ENCODE data around the gene SCAMP5. TPM values are rescaled to one million over a fixed set of nuclear protein-coding genes. Genes with fewer than 3 reads are reported as not detected.

SCAMP5 gene
- total and polyA plus RNA-seq, 2 of the 13 experiments (the other 11 are each of a cell fraction or from before 2014, with no cell fraction given) = 34.3 to 49.0 TPM

DNA sequence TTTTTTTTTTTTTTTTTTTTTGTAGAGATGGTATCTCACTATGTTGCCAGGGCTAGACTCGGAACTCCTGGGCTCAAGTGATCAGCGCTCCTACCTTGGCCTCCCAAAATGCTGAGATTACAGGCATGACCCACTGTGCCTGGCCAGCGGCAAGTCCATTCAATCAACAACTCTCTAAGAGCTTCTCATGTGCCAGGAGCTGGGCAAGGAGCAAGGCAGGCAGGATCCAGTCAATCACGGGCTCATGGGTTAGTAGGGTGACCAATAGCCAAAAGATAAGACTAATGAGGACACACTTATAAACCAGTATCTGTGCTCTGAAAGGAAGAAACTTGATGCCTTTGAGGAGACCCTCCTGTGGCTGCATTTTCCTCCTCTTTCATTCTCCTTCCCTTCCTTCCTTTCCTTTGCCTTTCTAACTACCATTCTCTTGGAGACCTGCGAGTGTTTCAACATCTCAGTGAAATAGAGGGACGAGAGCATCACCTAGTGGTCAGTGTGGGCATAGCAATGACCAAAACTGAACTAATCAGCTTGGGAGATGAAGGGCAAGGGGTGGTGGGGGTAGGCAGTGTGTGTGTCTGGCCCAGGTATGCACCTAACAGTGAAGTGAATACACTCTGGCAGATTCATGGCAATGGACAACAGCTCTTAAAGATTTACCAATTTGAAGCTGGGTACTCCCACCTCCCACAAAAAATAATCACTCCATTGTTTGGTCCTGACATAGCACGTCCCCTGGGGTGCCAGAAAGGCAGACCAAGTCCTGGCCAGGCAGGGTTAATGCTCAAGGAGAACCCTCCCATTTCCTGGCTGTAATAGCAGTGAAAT, 45.1 kb upstream of the SCAMP5 start (continued):
- TF ChIP-seq, protein P1, sequence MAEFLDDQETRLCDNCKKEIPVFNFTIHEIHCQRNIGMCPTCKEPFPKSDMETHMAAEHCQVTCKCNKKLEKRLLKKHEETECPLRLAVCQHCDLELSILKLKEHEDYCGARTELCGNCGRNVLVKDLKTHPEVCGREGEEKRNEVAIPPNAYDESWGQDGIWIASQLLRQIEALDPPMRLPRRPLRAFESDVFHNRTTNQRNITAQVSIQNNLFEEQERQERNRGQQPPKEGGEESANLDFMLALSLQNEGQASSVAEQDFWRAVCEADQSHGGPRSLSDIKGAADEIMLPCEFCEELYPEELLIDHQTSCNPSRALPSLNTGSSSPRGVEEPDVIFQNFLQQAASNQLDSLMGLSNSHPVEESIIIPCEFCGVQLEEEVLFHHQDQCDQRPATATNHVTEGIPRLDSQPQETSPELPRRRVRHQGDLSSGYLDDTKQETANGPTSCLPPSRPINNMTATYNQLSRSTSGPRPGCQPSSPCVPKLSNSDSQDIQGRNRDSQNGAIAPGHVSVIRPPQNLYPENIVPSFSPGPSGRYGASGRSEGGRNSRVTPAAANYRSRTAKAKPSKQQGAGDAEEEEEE (CRISPR knock-in tag; IDR thresholded peaks at IDR 0.05; ENCODE audit: borderline replicate concordance) = no peak
- TF ChIP-seq ZSCAN21 (CRISPR knock-in tag; IDR thresholded peaks at IDR 0.05; ENCODE audit: borderline replicate concordance) = no peak
- TF ChIP-seq, protein P2, sequence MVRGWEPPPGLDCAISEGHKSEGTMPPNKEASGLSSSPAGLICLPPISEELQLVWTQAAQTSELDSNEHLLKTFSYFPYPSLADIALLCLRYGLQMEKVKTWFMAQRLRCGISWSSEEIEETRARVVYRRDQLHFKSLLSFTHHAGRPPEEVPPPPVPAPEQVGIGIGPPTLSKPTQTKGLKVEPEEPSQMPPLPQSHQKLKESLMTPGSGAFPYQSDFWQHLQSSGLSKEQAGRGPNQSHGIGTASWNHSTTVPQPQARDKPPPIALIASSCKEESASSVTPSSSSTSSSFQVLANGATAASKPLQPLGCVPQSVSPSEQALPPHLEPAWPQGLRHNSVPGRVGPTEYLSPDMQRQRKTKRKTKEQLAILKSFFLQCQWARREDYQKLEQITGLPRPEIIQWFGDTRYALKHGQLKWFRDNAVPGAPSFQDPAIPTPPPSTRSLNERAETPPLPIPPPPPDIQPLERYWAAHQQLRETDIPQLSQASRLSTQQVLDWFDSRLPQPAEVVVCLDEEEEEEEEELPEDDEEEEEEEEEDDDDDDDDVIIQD (CRISPR knock-in tag; IDR thresholded peaks at IDR 0.05; ENCODE audit: low read depth) = 0 out of 2 replicates have a peak, but pooled peaks have one; percentile 39
- TF ChIP-seq, protein P3, sequence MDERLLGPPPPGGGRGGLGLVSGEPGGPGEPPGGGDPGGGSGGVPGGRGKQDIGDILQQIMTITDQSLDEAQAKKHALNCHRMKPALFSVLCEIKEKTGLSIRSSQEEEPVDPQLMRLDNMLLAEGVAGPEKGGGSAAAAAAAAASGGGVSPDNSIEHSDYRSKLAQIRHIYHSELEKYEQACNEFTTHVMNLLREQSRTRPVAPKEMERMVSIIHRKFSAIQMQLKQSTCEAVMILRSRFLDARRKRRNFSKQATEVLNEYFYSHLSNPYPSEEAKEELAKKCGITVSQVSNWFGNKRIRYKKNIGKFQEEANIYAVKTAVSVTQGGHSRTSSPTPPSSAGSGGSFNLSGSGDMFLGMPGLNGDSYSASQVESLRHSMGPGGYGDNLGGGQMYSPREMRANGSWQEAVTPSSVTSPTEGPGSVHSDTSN (CRISPR knock-in tag; IDR thresholded peaks at IDR 0.05) = no peak
- TF ChIP-seq ZNF709 (CRISPR knock-in tag; IDR thresholded peaks at IDR 0.05) = no peak
- TF ChIP-seq, protein P4, sequence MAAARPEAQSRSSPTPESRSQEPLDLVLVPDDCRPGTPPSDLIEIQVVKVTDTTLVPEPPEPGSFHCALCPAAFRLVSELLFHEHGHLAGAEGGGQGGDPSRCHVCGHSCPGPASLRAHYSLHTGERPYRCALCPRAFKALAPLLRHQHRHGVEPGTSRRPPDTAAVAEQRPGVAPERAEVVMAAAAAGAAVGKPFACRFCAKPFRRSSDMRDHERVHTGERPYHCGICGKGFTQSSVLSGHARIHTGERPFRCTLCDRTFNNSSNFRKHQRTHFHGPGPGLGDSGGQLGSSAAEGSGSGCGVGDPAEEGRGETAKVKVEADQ (CRISPR knock-in tag; IDR thresholded peaks at IDR 0.05; ENCODE audit: borderline replicate concordance) = no peak
- no peak for TF ChIP-seq ADNP (CRISPR knock-in tag; IDR thresholded peaks at IDR 0.05)
- TF ChIP-seq KAT8 (CRISPR knock-in tag; IDR thresholded peaks at IDR 0.05) = peak; percentile 34; the same call in 1 of the 2 replicates
- TF ChIP-seq, protein P5, sequence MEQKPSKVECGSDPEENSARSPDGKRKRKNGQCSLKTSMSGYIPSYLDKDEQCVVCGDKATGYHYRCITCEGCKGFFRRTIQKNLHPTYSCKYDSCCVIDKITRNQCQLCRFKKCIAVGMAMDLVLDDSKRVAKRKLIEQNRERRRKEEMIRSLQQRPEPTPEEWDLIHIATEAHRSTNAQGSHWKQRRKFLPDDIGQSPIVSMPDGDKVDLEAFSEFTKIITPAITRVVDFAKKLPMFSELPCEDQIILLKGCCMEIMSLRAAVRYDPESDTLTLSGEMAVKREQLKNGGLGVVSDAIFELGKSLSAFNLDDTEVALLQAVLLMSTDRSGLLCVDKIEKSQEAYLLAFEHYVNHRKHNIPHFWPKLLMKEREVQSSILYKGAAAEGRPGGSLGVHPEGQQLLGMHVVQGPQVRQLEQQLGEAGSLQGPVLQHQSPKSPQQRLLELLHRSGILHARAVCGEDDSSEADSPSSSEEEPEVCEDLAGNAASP (CRISPR knock-in tag; IDR thresholded peaks at IDR 0.05; ENCODE audit: borderline replicate concordance) = 0 out of 2 replicates have a peak, but pooled peaks have one; percentile 55
- peak; percentile 27; the same call in 1 of the 2 replicates for TF ChIP-seq YEATS2 (CRISPR knock-in tag; IDR thresholded peaks at IDR 0.05; ENCODE audit: borderline replicate concordance)
- no peak for TF ChIP-seq SETDB1 (CRISPR knock-in tag; IDR thresholded peaks at IDR 0.05; ENCODE audit: borderline replicate concordance)
- no peak for TF ChIP-seq MXD4 (CRISPR knock-in tag; IDR thresholded peaks at IDR 0.05)
- no peak for TF ChIP-seq KMT2A (CRISPR knock-in tag; IDR thresholded peaks at IDR 0.05)
- TF ChIP-seq, protein P6, sequence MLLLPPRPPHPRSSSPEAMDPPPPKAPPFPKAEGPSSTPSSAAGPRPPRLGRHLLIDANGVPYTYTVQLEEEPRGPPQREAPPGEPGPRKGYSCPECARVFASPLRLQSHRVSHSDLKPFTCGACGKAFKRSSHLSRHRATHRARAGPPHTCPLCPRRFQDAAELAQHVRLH (CRISPR knock-in tag; IDR thresholded peaks at IDR 0.05; ENCODE audit: borderline replicate concordance, low read depth) = no peak
- TF ChIP-seq MED1 (CRISPR knock-in tag; IDR thresholded peaks at IDR 0.05) = no peak
- TF ChIP-seq MIER2 (CRISPR knock-in tag; IDR thresholded peaks at IDR 0.05) = peak; percentile 80
- TF ChIP-seq PPARG (CRISPR knock-in tag; conservative IDR thresholded peaks at IDR 0.05) = 0 out of 2 replicates have a peak, but pooled peaks have one; percentile 32
- TF ChIP-seq CHCHD3 (CRISPR knock-in tag; IDR thresholded peaks at IDR 0.05) = no peak
- no peak for TF ChIP-seq SRSF9 (IDR thresholded peaks at IDR 0.05; ENCODE audit: borderline replicate concordance, insufficient read depth, low read depth, low read length, poor library complexity, severe bottlenecking)
- no peak for TF ChIP-seq ZNF430 (CRISPR knock-in tag; IDR thresholded peaks at IDR 0.05)
- 0 out of 2 replicates have a peak, but pooled peaks have one; percentile 29 for TF ChIP-seq ELF3 (CRISPR knock-in tag; IDR thresholded peaks at IDR 0.05)
- TF ChIP-seq ZNF670 (CRISPR knock-in tag; IDR thresholded peaks at IDR 0.05; ENCODE audit: borderline replicate concordance) = 0 out of 2 replicates have a peak, but pooled peaks have one; percentile 25
- no peak for TF ChIP-seq GZF1 (CRISPR knock-in tag; IDR thresholded peaks at IDR 0.05)

Measured in HepG2 (cell line).